Renal pelvis (tissue), 4 donors: ENCODE data around the gene ZNF740. TPM values are rescaled to one million over a fixed set of nuclear protein-coding genes. Genes with fewer than 3 reads are reported as not detected.
"Not testable (repeated sequence)": the region's sequence is repeated elsewhere in the genome, so short reads cannot be mapped to it uniquely, and the experiment has no call there.

ENCODE experiments used
- DNase-seq: peaks from one replicate; pipeline ENCODE4 v3.0.0-alpha.2; 2013
- polyA plus RNA-seq, 3 donors: library from polyadenylated mRNA; unstranded; fragments of 120-200 nt; gene quantifications; one replicate each; pipeline ENCODE4 v1.2.1, GENCODE V29; 2013; ENCODE audit not compliant: insufficient read length in 3 of 3

Gene ZNF740
- polyA plus RNA-seq, 3 donors, result 67.8 to 81.5 (median 76.2) TPM

GRCh38 chr12:53192531-53193021, 12.1 kb downstream of the ZNF740 start:
- no peak for DNase-seq

- DNase-seq, result no peak
Measured at GRCh38 chr12:53193040-53193439, 12.5 kb downstream of the ZNF740 start.

DNA sequence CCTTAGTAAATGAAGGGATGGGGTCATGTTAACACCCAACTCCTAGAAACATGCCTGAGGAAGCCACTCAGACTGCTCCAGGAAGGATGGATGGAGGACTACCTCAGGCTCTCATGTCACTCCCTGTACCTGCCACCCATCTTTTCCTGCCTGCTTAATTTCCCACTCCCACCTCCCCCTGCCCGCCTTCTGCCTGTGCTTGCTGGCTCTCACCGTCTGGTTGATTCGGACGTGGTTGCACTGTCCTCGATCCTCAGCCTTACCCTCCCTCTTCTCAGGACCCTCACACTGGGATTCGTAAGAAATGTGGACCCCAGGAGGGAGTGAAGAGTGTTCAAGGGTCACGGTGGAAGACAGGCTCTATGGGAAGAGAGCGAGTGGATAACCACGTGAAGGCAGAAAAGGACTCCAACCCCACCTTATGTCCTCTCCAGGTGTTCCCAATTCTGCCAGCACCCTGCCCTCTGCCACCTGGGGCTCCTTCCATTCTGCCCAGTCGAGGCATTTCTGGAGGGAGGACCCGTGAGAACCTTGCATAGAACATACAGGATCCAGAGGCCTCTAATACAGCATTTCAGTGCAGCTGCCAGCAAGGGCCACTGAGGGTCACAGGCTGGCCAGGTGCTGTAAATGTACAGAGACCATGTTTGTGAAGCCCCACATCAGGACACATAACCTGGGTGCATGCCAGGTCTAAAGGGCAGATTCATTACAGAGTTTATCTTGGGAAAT, 13.6 kb downstream of the ZNF740 start:
- DNase-seq, result no peak

DNA sequence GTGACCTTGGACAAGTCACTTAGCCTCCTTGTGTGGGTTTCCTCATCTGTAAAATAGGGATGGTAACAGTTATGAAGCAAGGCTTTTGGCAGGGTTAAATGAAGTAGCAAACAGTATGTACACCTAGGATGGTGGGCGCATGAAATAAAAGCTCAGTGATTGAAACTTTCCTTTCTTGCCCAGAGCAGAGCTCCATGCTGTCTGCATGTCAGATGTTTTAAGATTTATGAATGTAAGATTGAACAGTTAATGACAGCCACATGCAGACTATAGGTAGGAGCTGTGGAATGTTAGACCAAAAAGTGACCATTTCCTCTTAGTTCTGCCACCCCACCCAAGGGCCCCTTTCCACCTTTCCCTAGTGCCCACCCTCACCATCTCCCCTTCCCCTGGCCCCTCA, 14.5 kb downstream of the ZNF740 start:
- no peak for DNase-seq

DNA sequence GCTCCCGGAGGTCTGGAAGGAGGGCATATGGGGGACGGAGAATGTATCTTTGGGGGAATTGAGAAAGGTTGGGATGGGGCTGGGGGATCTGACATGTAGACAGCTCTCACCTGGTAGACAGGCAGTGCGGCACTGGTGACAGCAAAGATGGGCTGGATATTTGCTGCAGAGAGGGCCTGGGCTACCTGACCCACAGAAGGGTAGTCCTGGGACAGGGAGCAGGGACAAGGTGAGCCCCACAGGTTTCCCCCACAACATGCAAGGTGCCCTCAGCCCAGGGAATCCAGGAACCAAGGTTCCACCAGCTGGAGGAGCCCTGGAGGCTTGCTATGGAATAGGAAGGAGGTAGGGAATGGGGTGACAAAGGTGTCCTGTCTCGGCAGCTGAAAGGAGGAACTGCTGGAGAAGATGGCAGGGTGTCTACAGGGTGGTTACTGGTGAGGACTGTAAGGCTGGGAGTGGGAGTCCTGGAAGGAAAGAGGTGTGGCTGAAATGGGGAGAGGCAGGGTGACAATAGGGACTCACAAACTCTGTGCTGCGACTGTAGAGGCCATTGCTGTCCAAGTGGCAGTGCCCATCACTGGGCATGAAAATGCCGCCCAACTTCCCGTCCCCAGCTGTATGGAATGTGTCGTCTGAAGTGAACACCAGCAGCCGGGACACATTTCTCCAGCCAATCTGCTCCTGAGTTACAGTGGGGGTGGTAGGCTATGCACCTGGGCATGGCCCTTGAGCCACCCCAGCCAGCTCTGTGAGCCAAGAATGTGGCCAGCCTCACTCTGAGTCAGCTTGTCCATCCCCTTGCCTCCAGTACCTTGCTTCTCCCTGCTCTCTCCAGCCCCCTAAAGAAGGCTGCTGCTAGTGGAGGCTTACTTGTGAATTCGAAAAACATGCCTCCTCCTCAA, 15.2 kb downstream of the ZNF740 start:
- no peak for DNase-seq

- DNase-seq, result no peak
Measured at GRCh38 chr12:53196486-53196885, 16.0 kb downstream of the ZNF740 start.

DNA sequence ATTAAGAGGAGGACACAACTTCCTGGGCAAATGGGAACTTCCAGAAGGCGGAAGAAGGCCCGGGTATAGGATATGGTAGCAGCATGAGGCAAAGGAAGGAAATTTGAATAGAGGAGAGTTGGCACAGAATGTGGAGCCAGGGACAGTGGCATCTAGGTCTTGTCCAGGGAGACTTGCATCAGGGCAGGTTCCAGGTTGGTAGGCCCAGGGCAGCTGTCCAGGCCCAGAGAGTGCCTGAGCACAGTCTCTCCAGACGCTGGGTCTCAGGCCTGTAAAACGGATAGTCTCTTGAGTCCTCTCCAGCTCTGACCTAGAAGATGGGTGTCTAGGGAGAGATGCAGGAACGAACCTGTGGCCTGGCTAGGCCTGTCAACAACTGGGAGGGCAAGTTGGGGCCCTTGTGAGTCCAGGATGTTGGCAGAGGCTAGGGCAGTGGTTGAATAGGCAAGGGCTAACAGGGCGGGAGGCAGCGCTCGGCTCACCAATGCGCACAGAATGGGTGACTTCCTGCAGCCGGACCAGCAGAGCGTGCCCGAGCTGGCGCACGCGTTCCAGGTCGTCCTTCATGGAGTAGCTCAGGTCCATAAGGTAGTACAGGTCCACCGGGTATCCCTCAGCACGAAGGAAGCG, 16.6 kb downstream of the ZNF740 start:
- DNase-seq, result no peak

- DNase-seq, result no peak
Measured at GRCh38 chr12:53198486-53199110, 18.1 kb downstream of the ZNF740 start.

- DNase-seq, result no peak
Measured at GRCh38 chr12:53199700-53200099, 19.2 kb downstream of the ZNF740 start.

DNA sequence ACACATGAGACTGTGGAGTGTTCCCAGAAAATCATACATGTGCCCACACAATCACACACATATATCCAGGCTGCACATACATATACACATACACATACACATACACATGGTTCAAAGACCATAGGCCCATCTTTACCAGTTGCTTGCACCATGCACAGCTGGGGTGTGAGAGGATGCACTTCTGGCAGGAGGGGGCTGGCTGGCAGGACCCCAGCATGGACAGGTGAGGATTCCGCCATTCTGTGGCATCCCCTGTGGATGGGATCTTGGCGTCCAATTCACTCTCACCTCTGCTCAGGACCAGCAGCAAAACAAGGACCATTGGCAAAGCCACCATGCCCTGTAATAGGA, 19.6 kb downstream of the ZNF740 start:
- DNase-seq, result no peak

- DNase-seq, result no peak
Measured at GRCh38 chr12:53200458-53201176, 20.1 kb downstream of the ZNF740 start.

DNA sequence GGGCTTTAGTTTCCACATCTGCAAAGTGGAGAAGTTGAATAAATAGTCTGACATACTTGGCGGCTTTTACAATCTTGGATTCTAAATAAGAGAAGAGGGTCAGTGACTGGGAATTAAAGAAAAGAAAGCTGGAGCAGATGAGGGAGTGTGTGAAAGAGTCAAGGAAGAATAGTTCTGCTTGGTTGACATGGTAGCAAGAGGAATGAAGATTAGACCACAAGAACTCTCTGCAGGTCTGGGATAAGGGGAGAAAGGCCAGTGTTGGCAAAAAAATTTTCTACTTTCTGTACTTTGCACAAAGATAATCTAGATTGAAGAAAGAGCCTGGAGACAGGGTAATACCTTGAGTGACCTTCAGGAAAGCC, 20.6 kb downstream of the ZNF740 start:
- no peak for DNase-seq

DNA sequence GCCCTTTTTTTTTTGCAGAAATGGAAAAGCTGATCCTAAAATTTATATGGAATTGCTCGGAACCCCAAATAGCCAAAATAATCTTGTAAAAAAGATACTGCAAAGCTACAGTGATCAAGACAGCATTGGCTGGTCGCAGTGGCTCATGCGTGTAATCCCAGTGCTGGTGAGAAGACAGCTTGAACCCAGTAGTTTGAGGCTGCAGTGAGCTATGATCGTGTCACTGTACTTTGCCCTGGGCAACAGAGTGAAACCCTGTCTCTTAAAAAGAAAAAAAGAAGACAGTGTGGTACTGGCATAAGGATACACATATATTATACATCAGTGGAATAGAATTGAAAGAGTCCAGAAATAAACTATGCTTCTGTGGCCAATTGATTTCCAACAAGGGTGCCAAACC, 21.1 kb downstream of the ZNF740 start:
- DNase-seq, result no peak

- DNase-seq, result not testable (repeated sequence)
Measured at GRCh38 chr12:53202316-53202715, 21.8 kb downstream of the ZNF740 start.

- no peak for DNase-seq
Measured at GRCh38 chr12:53204351-53204750, 23.8 kb downstream of the ZNF740 start.

DNA sequence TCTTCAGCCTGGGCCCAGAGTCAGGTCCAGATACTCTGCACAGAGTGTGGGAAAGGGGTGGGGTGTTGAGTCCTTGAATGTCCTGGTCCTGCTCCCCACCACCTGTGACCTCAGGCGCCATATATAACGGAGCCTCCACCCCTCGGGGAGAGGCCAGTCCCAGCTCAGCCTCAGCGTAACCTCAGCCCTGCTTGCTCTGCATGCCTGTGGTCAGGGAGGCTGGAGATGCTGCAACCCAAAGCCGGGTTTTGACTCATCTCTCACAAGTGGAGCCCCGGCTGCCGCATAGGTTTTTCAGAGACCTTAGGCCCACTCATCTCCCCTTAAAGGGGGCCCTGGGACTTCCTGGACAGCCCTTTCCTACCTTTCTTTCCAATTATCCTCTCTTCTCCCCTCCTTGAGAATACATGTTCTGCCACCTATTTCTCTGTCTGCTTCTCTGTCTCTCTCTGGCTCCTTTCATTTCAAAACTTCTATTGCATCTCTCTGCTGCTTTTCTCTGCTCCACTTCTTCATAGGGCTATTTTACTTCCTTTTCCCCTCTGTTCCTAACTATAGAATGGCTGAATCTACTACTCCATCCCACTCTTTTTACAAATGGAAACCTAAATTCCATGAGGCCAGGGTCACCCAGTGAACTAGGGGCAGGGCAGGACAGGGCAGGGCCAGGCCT, 25.4 kb downstream of the ZNF740 start:
- no peak for DNase-seq

DNA sequence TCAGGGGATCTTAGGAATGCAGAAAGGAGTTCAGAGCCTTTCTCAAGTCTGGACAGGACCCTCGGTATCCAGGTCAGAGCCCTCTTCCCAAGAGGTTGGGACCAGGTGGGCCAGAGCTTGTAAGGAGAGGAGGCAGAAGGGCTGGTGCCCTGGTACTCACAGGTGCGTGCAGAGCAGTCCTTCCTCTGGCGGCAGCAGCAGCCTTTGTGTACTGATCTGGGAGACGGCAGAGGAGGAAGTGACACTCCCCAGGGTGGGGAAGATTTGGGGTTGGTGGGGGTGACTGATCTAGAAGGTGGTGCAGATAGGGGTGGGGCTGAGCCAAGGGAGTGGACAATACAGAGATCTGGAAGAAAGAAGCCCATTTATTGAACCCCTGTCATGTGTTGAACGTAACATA, 26.5 kb downstream of the ZNF740 start, which contains the start of gene ITGB7:
ITGB7 (minus strand) TSS at position 210 of the 400 bp plus-strand sequence. CDS start 6,808 bp downstream, outside the sequence.
- no peak for DNase-seq

DNA sequence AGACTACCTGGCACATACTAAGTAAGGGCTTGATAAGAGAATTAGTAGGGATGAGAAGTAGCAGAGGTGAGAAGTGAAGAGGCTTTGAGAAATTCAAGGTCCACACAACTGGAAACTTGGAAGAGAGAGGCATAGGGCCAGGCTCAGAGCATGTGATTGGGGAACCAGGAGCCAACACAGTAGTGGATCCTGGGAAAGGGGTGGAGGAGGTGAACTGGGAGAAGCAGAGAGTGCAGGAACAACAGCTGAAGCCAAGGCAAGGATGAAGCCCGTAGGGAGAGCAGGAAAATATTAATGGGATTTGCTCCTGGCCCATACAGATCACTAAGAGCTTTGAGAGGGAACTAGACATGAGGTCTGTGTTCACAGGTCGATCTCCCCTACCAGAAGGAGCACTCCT, 27.9 kb downstream of the ZNF740 start:
- DNase-seq, result no peak

GRCh38 chr12:53208877-53209463, 28.4 kb downstream of the ZNF740 start:
- no peak for DNase-seq

GRCh38 chr12:53210843-53211242, 30.3 kb downstream of the ZNF740 start:
- DNase-seq, result no peak
